Measurements from ENCODE around the gene CST5. TPM values are rescaled to one million over a fixed set of nuclear protein-coding genes. Genes with fewer than 3 reads are reported as not detected.
"Not testable (repeated sequence)": the region's sequence is repeated elsewhere in the genome, so short reads cannot be mapped to it uniquely, and the experiment has no call there.

The CST5 gene
- polyA plus RNA-seq, 2 donors: 0.16 TPM; not detected in 1

- Histone ChIP-seq H3K4me3 (ENCODE audit: low read depth in 1 of 2, low read length in 2 of 2) (no peak overlapping the region), H3K27me3 (ENCODE audit: control insufficient read depth in 1 of 2, insufficient read depth in 2 of 2, low read length in 2 of 2) (no peaks in the 10 kb centered on the region), H3K4me1 (ENCODE audit: control insufficient read depth in 2 of 2, insufficient read depth in 2 of 2, low read length in 1 of 2) (peaks cover 8 to 21% of the 10 kb centered on the region in 2 donors), H3K9me3 (ENCODE audit: control insufficient read depth in 2 of 2, insufficient read depth in 1 of 2, low read depth in 1 of 2, low read length in 1 of 2) (no peaks in the 10 kb centered on the region), H3K27ac (ENCODE audit: low read depth in 2 of 2, low read length in 1 of 2) (no peak overlapping the region), H3K36me3 (ENCODE audit: control insufficient read depth in 2 of 2, insufficient read depth in 2 of 2, low read length in 1 of 2) (no peaks in the 10 kb centered on the region)
- 38 to 44% methylated on average over 5 of the region's 5 CpGs for WGBS, 2 donors
Observed at GRCh38 chr20:23920408-23921325, 41.1 kb upstream of the CST5 start.

GRCh38 chr20:23918896-23919295, 39.3 kb upstream of the CST5 start:
- Histone ChIP-seq H3K4me1 (ENCODE audit: control insufficient read depth in 2 of 2, insufficient read depth in 2 of 2, low read length in 1 of 2) (peaks cover 8 to 21% of the 10 kb centered on the region in 2 donors), H3K27ac (ENCODE audit: low read depth in 2 of 2, low read length in 1 of 2) (no peak overlapping the region), H3K36me3 (ENCODE audit: control insufficient read depth in 2 of 2, insufficient read depth in 2 of 2, low read length in 1 of 2) (no peaks in the 10 kb centered on the region), H3K4me3 (ENCODE audit: low read depth in 1 of 2, low read length in 2 of 2) (no peak overlapping the region), H3K27me3 (ENCODE audit: control insufficient read depth in 1 of 2, insufficient read depth in 2 of 2, low read length in 2 of 2) (no peaks in the 10 kb centered on the region), H3K9me3 (ENCODE audit: control insufficient read depth in 2 of 2, insufficient read depth in 1 of 2, low read depth in 1 of 2, low read length in 1 of 2) (no peaks in the 10 kb centered on the region)
- WGBS, 2 donors: 74 to 77% methylated on average over 4 of the region's 4 CpGs

- Histone ChIP-seq H3K27ac (ENCODE audit: low read depth in 2 of 2, low read length in 1 of 2) (no peak overlapping the region), H3K36me3 (ENCODE audit: control insufficient read depth in 2 of 2, insufficient read depth in 2 of 2, low read length in 1 of 2) (no peaks in the 10 kb centered on the region), H3K27me3 (ENCODE audit: control insufficient read depth in 1 of 2, insufficient read depth in 2 of 2, low read length in 2 of 2) (no peaks in the 10 kb centered on the region), H3K9me3 (ENCODE audit: control insufficient read depth in 2 of 2, insufficient read depth in 1 of 2, low read depth in 1 of 2, low read length in 1 of 2) (no peaks in the 10 kb centered on the region), H3K4me3 (ENCODE audit: low read depth in 1 of 2, low read length in 2 of 2) (no peak overlapping the region), H3K4me1 (ENCODE audit: control insufficient read depth in 2 of 2, insufficient read depth in 2 of 2, low read length in 1 of 2) (peaks cover 8 to 21% of the 10 kb centered on the region in 2 donors)
- 66 to 74% methylated on average over 11 of the region's 11 CpGs for WGBS, 2 donors
Observed at GRCh38 chr20:23918101-23918862, 38.7 kb upstream of the CST5 start.

DNA sequence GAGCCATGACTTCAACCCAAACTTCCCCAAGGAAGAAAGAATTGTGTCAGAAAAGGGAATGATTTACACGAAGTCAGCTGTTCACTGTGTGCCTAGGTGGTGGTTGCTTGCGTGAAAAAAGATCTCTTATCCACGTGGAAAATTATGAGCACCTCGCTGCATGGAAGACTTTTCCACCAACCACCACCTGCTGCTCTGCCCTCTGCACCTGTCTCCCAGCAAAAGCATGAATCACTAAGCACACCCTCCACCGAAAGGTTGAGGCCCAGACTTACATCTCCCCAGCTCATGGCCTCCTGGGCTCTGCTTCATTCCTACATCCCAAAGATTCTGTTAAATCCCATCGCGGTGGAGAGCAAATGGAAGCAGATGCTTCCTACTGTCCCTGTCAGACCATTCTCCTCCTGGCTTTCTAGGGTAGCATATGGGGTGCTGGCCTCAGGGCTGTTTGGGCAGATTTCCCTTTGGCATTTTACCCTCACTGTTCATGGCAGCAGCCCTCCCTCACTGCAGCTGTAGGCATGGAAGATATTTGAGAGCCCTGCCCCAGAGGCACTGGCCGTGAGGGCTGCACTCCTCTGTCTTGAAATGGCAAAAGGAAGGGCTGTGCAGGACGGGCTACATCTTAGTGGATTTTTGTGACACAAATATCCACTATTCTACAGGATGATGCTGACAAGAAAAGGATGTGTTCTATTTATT, 37.6 kb upstream of the CST5 start:
- H3K4me3 ChIP-seq (ENCODE audit: low read depth in 1 of 2, low read length in 2 of 2): no peak overlapping the region
- peaks cover 8 to 21% of the 10 kb centered on the region in 2 donors for H3K4me1 ChIP-seq (ENCODE audit: control insufficient read depth in 2 of 2, insufficient read depth in 2 of 2, low read length in 1 of 2)
- no peak overlapping the region for H3K27ac ChIP-seq (ENCODE audit: low read depth in 2 of 2, low read length in 1 of 2)
- no peaks in the 10 kb centered on the region for H3K36me3 ChIP-seq (ENCODE audit: control insufficient read depth in 2 of 2, insufficient read depth in 2 of 2, low read length in 1 of 2)
- H3K9me3 ChIP-seq (ENCODE audit: control insufficient read depth in 2 of 2, insufficient read depth in 1 of 2, low read depth in 1 of 2, low read length in 1 of 2): no peaks in the 10 kb centered on the region
- H3K27me3 ChIP-seq (ENCODE audit: control insufficient read depth in 1 of 2, insufficient read depth in 2 of 2, low read length in 2 of 2): no peaks in the 10 kb centered on the region
- WGBS, 2 donors: 83 to 87% methylated on average over 9 of the region's 9 CpGs

- no peaks in the 10 kb centered on the region for H3K27me3 ChIP-seq (ENCODE audit: control insufficient read depth in 1 of 2, insufficient read depth in 2 of 2, low read length in 2 of 2)
- WGBS, 2 donors: 47 to 65% methylated on average over 1 of the region's 1 CpG
- no peaks in the 10 kb centered on the region for H3K36me3 ChIP-seq (ENCODE audit: control insufficient read depth in 2 of 2, insufficient read depth in 2 of 2, low read length in 1 of 2)
- H3K4me1 ChIP-seq (ENCODE audit: control insufficient read depth in 2 of 2, insufficient read depth in 2 of 2, low read length in 1 of 2): peaks cover 4 to 14% of the 10 kb centered on the region in 2 donors
- no peak overlapping the region for H3K4me3 ChIP-seq (ENCODE audit: low read depth in 1 of 2, low read length in 2 of 2)
- H3K9me3 ChIP-seq (ENCODE audit: control insufficient read depth in 2 of 2, insufficient read depth in 1 of 2, low read depth in 1 of 2, low read length in 1 of 2): no peaks in the 10 kb centered on the region
- no peak overlapping the region for H3K27ac ChIP-seq (ENCODE audit: low read depth in 2 of 2, low read length in 1 of 2)
Observed at GRCh38 chr20:23915844-23916243, 36.3 kb upstream of the CST5 start.

DNA sequence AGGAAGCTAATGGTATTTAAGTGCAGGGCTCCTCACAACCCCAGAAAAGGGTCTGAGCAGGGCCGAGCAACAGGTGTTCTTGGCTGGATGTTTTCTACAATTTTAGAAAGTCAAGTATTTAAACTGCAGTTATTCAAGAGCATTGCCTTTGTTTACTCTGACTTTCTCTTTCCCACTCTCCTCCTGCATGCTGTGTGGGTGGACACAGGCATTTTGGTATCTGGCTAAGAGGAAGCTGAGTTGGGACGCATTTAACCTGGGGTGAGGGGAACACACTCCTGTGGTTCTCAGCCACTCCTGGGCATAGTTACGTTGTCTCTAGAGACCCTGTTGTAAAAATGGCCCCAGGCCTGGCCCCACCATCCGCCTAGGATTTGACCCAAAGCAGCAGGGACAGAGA, 34.9 kb upstream of the CST5 start:
- H3K27me3 ChIP-seq (ENCODE audit: control insufficient read depth in 1 of 2, insufficient read depth in 2 of 2, low read length in 2 of 2); H3K4me3 ChIP-seq (ENCODE audit: low read depth in 1 of 2, low read length in 2 of 2); H3K36me3 ChIP-seq (ENCODE audit: control insufficient read depth in 2 of 2, insufficient read depth in 2 of 2, low read length in 1 of 2); H3K9me3 ChIP-seq (ENCODE audit: control insufficient read depth in 2 of 2, insufficient read depth in 1 of 2, low read depth in 1 of 2, low read length in 1 of 2); H3K27ac ChIP-seq (ENCODE audit: low read depth in 2 of 2, low read length in 1 of 2); H3K4me1 ChIP-seq (ENCODE audit: control insufficient read depth in 2 of 2, insufficient read depth in 2 of 2, low read length in 1 of 2): not testable (repeated sequence)
- 73 to 74% methylated on average over 4 of the region's 4 CpGs for WGBS, 2 donors

GRCh38 chr20:23910210-23910609, 30.7 kb upstream of the CST5 start:
- Histone ChIP-seq H3K27me3 (ENCODE audit: control insufficient read depth in 1 of 2, insufficient read depth in 2 of 2, low read length in 2 of 2) (no peaks in the 10 kb centered on the region), H3K27ac (ENCODE audit: low read depth in 2 of 2, low read length in 1 of 2) (no peak overlapping the region), H3K36me3 (ENCODE audit: control insufficient read depth in 2 of 2, insufficient read depth in 2 of 2, low read length in 1 of 2) (no peaks in the 10 kb centered on the region), H3K9me3 (ENCODE audit: control insufficient read depth in 2 of 2, insufficient read depth in 1 of 2, low read depth in 1 of 2, low read length in 1 of 2) (peaks cover 0 to 3% of the 10 kb centered on the region in 2 donors), H3K4me1 (ENCODE audit: control insufficient read depth in 2 of 2, insufficient read depth in 2 of 2, low read length in 1 of 2) (no peaks in the 10 kb centered on the region), H3K4me3 (ENCODE audit: low read depth in 1 of 2, low read length in 2 of 2) (no peak overlapping the region)
- WGBS, 2 donors: 73 to 75% methylated on average over 4 of the region's 4 CpGs

DNA sequence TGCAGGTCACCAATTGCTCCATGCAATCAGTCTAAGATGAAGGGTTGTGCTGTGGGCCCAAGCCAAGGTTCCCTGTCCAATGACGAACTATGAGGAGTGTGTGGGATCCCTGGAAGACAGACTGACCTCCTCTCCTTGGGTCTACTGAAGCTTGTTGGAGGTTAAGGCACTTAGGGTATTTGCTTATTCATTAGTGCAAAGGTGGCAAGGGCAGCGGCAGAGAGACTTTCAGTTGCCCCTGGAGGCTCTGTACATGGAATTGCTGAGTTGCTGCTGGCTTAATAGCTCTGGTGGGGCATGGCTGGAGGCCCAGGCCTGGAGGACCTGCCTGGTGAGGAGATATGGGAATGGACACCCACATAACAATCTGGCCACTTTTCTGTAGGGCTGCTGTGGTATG, 29.8 kb upstream of the CST5 start:
- H3K27ac ChIP-seq (ENCODE audit: low read depth in 2 of 2, low read length in 1 of 2): no peak overlapping the region
- H3K27me3 ChIP-seq (ENCODE audit: control insufficient read depth in 1 of 2, insufficient read depth in 2 of 2, low read length in 2 of 2): no peaks in the 10 kb centered on the region
- H3K4me1 ChIP-seq (ENCODE audit: control insufficient read depth in 2 of 2, insufficient read depth in 2 of 2, low read length in 1 of 2): no peaks in the 10 kb centered on the region
- 81 to 82% methylated on average over 2 of the region's 2 CpGs for WGBS, 2 donors
- no peak overlapping the region for H3K4me3 ChIP-seq (ENCODE audit: low read depth in 1 of 2, low read length in 2 of 2)
- H3K36me3 ChIP-seq (ENCODE audit: control insufficient read depth in 2 of 2, insufficient read depth in 2 of 2, low read length in 1 of 2): no peaks in the 10 kb centered on the region
- H3K9me3 ChIP-seq (ENCODE audit: control insufficient read depth in 2 of 2, insufficient read depth in 1 of 2, low read depth in 1 of 2, low read length in 1 of 2): peaks cover 0 to 3% of the 10 kb centered on the region in 2 donors

DNA sequence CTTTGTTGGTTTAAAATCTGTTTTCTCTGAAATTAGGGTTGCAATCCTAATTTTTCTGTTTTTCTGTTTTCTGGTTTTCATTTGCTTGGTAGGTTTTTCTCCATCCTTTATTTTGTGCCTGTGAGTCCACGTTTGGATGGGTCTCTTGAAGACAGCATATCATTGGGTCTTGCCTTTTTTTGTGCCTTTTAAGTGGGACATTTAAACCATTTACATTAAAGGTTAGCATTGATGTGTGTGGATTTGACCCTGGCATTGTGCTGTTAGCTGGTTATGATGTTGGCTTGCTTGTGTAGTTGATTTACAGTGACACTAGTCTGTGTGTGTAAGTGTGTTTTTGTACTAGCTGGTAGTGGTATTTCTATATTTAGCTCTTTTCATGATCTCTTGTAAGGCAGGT, 28.0 kb upstream of the CST5 start:
- H3K36me3 ChIP-seq (ENCODE audit: control insufficient read depth in 2 of 2, insufficient read depth in 2 of 2, low read length in 1 of 2): no peaks in the 10 kb centered on the region
- no peaks in the 10 kb centered on the region for H3K4me1 ChIP-seq (ENCODE audit: control insufficient read depth in 2 of 2, insufficient read depth in 2 of 2, low read length in 1 of 2)
- 26 to 31% methylated on average over 1 of the region's 1 CpG for WGBS, 2 donors
- no peak overlapping the region for H3K4me3 ChIP-seq (ENCODE audit: low read depth in 1 of 2, low read length in 2 of 2)
- no peak overlapping the region for H3K27ac ChIP-seq (ENCODE audit: low read depth in 2 of 2, low read length in 1 of 2)
- H3K9me3 ChIP-seq (ENCODE audit: control insufficient read depth in 2 of 2, insufficient read depth in 1 of 2, low read depth in 1 of 2, low read length in 1 of 2): peaks cover 0 to 3% of the 10 kb centered on the region in 2 donors
- no peaks in the 10 kb centered on the region for H3K27me3 ChIP-seq (ENCODE audit: control insufficient read depth in 1 of 2, insufficient read depth in 2 of 2, low read length in 2 of 2)
